ENCODE data around the gene OLAH. TPM values are rescaled to one million over a fixed set of nuclear protein-coding genes. Genes with fewer than 3 reads are reported as not detected.
A peak's percentile ranks its signal among the peaks of the same experiment; 100 is the strongest.
"Not testable (repeated sequence)": the region's sequence is repeated elsewhere in the genome, so short reads cannot be mapped to it uniquely, and the experiment has no call there.

OLAH gene
- total and polyA plus RNA-seq, 4 donors = 0.49 to 20.6 (median 4.6) TPM; not detected in 1

DNA sequence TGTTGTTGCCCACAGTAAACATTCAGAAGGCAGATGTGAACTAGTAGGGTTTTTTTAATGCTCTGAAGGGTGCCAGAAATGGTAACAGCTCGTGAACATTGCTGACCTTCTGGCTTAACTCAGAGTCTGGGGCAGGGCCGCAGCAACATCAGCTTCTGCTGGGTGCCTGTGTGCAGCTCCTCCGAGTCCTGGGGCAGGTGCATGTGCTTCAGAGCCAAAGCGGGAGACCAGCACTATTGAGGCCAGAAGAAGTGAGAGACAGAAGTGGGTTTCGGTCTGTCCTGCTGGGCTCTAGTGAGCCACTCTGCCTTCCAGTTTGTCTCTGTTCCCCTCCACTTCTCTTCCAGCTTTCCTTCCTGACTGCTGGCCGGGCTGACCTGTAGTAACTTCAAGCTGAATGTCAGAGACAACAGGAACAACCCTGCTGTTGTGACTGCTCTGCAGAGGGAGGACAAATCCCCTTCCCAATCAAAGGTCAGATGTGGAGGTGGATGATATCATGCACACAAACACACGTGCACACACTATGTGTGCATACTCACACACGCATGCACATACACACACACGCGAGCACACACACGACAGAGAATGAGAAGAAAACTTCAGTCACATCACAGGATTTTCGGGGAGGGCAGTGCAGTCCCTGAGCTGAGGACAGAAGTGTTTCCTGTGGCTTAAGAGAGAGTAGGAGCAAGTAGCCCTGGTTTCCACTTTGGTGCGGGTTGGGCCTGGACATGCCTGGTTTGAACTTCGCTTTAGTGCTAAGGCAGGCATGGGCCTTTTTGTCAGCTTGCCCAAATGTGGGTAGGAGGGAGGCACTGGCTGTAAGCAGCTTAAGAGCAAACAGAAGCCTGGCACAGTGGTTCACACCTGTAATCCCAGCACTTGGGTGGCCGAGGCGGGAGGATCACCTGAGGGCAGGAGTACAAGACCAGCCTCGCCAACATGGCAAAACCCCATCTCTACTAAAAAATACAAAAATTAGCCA is 19.4 kb upstream of the OLAH start:
- H3K4me1 ChIP-seq (ENCODE audit: control insufficient read depth in 5 of 5, insufficient read depth in 5 of 5, low read length in 5 of 5); H3K9ac ChIP-seq (ENCODE audit: insufficient read depth in 1 of 2, low read length in 2 of 2); H3K9me3 ChIP-seq (ENCODE audit: control insufficient read depth in 4 of 4, insufficient read depth in 3 of 4, low read length in 3 of 4); H3K27me3 ChIP-seq (ENCODE audit: control insufficient read depth in 3 of 3, insufficient read depth in 3 of 3, low read length in 2 of 3); H3K36me3 ChIP-seq (ENCODE audit: control insufficient read depth in 4 of 4, insufficient read depth in 4 of 4, low read length in 4 of 4); H3K27ac ChIP-seq (ENCODE audit: low read depth in 1 of 2, low read length in 1 of 2); H3K4me3 ChIP-seq; DNase-seq; ATAC-seq (ENCODE audit: insufficient read depth, low FRiP score): not testable (repeated sequence)
- WGBS, 2 donors = 84 to 88% methylated on average over 17 of the region's 17 CpGs

DNA sequence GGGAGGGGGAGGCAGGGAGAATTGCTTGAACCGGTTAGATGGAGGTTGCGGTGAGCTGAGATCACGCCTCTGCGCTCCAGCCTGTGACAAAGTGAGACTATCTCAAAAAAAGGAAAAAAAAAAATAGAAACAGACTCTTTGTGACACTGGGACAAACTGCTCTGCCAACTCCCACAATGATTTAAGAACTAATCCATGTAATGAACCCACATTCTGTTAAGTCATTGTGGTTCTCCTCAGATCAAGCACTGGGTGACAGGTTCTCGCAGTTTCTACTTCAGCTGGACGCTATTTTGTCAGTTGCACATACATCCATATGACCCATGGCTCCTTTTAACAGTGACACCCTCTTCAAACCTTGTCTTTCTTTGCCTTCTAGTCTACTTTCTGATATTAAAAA is 18.7 kb upstream of the OLAH start:
- not testable (repeated sequence) for H3K27me3 ChIP-seq (ENCODE audit: control insufficient read depth in 3 of 3, insufficient read depth in 3 of 3, low read length in 2 of 3); H3K9me3 ChIP-seq (ENCODE audit: control insufficient read depth in 4 of 4, insufficient read depth in 3 of 4, low read length in 3 of 4); H3K27ac ChIP-seq (ENCODE audit: low read depth in 1 of 2, low read length in 1 of 2); DNase-seq; H3K4me3 ChIP-seq; H3K36me3 ChIP-seq (ENCODE audit: control insufficient read depth in 4 of 4, insufficient read depth in 4 of 4, low read length in 4 of 4); H3K9ac ChIP-seq (ENCODE audit: insufficient read depth in 1 of 2, low read length in 2 of 2); ATAC-seq (ENCODE audit: insufficient read depth, low FRiP score); H3K4me1 ChIP-seq (ENCODE audit: control insufficient read depth in 5 of 5, insufficient read depth in 5 of 5, low read length in 5 of 5)
- WGBS, 2 donors = 62 to 78% methylated on average over 6 of the region's 6 CpGs

DNA sequence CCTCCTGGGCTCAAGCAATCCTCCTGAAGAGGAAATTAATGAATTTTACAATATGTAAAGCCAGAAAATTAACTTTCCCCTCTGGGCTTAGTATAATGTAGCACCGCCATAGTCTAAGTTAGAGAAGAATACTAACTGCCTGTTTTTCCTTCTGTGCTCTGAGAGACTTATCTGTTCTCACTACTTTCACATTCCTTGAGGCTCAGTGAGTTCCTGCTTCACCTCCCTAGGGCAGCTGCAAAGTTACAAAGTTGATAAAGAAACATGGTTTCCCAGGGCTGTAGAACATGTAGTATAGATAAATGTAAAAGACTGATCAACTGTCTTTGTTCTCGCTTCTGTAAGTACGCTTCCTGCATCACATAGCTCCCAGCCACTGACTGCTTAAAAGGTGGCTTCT is 16.0 kb upstream of the OLAH start:
- no peaks in the 10 kb centered on the region for H3K27me3 ChIP-seq (ENCODE audit: control insufficient read depth in 3 of 3, insufficient read depth in 3 of 3, low read length in 2 of 3)
- no peak overlapping the region for H3K4me3 ChIP-seq
- TF ChIP-seq, protein P1, sequence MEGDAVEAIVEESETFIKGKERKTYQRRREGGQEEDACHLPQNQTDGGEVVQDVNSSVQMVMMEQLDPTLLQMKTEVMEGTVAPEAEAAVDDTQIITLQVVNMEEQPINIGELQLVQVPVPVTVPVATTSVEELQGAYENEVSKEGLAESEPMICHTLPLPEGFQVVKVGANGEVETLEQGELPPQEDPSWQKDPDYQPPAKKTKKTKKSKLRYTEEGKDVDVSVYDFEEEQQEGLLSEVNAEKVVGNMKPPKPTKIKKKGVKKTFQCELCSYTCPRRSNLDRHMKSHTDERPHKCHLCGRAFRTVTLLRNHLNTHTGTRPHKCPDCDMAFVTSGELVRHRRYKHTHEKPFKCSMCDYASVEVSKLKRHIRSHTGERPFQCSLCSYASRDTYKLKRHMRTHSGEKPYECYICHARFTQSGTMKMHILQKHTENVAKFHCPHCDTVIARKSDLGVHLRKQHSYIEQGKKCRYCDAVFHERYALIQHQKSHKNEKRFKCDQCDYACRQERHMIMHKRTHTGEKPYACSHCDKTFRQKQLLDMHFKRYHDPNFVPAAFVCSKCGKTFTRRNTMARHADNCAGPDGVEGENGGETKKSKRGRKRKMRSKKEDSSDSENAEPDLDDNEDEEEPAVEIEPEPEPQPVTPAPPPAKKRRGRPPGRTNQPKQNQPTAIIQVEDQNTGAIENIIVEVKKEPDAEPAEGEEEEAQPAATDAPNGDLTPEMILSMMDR (IDR thresholded peaks at IDR 0.05; ENCODE audit: control extremely low read depth, extremely low read depth) = no peak
- H3K27ac ChIP-seq (ENCODE audit: low read depth in 1 of 2, low read length in 1 of 2) = no peak overlapping the region
- no peak overlapping the region for H3K9ac ChIP-seq (ENCODE audit: insufficient read depth in 1 of 2, low read length in 2 of 2)
- 60 to 75% methylated on average over 3 of the region's 3 CpGs for WGBS, 2 donors
- no peaks in the 10 kb centered on the region for H3K36me3 ChIP-seq (ENCODE audit: control insufficient read depth in 4 of 4, insufficient read depth in 4 of 4, low read length in 4 of 4)
- ATAC-seq (ENCODE audit: insufficient read depth, low FRiP score) (no peak), DNase-seq (no peak)
- H3K9me3 ChIP-seq (ENCODE audit: control insufficient read depth in 4 of 4, insufficient read depth in 3 of 4, low read length in 3 of 4) = no peaks in the 10 kb centered on the region
- H3K4me1 ChIP-seq (ENCODE audit: control insufficient read depth in 5 of 5, insufficient read depth in 5 of 5, low read length in 5 of 5) = no peaks in the 10 kb centered on the region

DNA sequence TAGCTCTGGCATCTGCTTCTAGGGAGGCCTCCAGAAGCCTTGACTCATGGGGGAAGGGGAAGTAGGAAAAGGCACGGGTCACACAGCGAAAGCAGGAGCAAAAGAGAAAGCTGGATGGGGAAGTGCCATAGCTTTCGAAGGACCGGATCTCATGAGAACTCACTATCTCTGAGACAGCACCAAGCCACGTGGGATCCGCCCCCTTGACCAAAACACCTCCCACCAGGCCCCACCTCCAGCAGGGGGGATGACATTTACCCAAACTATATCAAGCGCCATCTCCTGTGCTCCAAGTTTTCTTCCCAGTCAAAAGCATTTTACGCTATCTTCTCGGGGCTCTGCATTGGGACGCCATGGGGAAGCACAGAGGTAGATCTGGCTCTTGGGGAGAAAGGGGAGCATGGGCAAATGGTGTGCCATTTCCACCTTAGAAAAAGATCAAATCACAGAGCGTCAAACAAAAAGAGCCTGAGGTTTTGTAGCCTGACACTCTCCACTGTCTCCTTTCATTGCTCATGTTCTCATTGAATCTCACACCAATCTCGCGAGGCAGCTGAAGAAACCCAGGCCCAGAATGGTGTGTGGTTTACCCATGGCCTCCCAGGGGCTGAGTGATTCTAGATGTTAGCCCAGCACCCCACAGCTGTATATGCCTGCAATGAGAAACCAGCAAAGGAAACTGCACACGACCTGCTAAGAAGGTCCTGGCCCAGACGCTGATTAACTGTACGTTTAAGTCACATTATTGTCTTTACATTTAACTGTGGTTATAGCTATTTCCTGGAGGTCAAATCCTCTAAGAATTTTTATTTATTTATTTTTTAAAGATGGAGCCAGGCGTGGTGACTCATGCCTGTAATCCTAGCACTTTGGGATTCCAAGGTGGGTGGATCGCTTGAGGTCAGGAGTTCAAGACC is 8.1 kb upstream of the OLAH start:
- Histone ChIP-seq H3K9ac (ENCODE audit: insufficient read depth in 1 of 2, low read length in 2 of 2) (no peak overlapping the region), H3K4me3 (no peak overlapping the region), H3K4me1 (ENCODE audit: control insufficient read depth in 5 of 5, insufficient read depth in 5 of 5, low read length in 5 of 5) (no peaks in the 10 kb centered on the region), H3K27me3 (ENCODE audit: control insufficient read depth in 3 of 3, insufficient read depth in 3 of 3, low read length in 2 of 3) (no peaks in the 10 kb centered on the region), H3K9me3 (ENCODE audit: control insufficient read depth in 4 of 4, insufficient read depth in 3 of 4, low read length in 3 of 4) (no peaks in the 10 kb centered on the region), H3K36me3 (ENCODE audit: control insufficient read depth in 4 of 4, insufficient read depth in 4 of 4, low read length in 4 of 4) (no peaks in the 10 kb centered on the region), H3K27ac (ENCODE audit: low read depth in 1 of 2, low read length in 1 of 2) (no peak overlapping the region)
- TF ChIP-seq, protein P1 (IDR thresholded peaks at IDR 0.05; ENCODE audit: control extremely low read depth, extremely low read depth) = no peak
- peak; percentile 70 for ATAC-seq (ENCODE audit: insufficient read depth, low FRiP score)
- WGBS, 2 donors = 60 to 67% methylated on average over 18 of the region's 18 CpGs
- peak in 2 of 3 donors; percentile 6 to 28 for DNase-seq
